ENCODE measurements around the gene CCL7. TPM values are rescaled to one million over a fixed set of nuclear protein-coding genes. Genes with fewer than 3 reads are reported as not detected.

The CCL7 gene
- total and polyA plus RNA-seq, 10 donors = not detected

DNA sequence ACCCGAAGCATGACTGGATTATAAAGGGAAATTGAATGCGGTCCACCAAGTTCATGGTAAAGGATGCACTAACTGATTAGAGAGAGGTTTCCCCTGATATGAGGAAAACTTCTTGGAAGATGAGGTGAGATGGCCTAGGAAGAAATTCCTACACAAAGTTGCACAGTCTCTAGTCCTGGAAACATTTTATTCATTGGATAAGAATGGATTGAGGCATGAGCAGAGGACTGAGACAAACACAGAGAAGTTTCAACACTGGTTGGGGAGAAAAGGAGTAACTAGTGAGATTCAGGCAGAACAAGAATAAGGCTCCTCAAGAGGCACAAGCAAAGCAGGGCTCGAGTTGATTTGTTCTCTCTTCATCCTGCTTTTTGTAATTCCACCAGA is 16.9 kb upstream of the CCL7 start:
- Histone ChIP-seq H3K36me3 (no peaks in the 10 kb centered on the region), H3K4me1 (peaks cover 28 to 75% (median 52%) of the 10 kb centered on the region in 6 donors), H3K9me3 (no peaks in the 10 kb centered on the region), H3K4me3 (no peak overlapping the region), H3K27ac (peak overlapping the region in 7 of 8 donors; percentile 36 to 74 (median 58)), H3K27me3 (replicated peaks in 1 of 7) (peaks cover 0 to 56% (median 0%) of the 10 kb centered on the region in 7 donors)
- WGBS, 5 donors = 52 to 81% (median 69%) methylated on average over 3 of the region's 3 CpGs
- no peak for DNase-seq
- intact Hi-C loops (cut with DNase I; ENCODE audit: low total_unique reads) = no loop called here
- TF ChIP-seq POLR2AphosphoS5 (IDR thresholded peaks at IDR 0.05) (no peak), POLR2A (IDR thresholded peaks at IDR 0.05) (no peak)
- TF ChIP-seq, protein P1, sequence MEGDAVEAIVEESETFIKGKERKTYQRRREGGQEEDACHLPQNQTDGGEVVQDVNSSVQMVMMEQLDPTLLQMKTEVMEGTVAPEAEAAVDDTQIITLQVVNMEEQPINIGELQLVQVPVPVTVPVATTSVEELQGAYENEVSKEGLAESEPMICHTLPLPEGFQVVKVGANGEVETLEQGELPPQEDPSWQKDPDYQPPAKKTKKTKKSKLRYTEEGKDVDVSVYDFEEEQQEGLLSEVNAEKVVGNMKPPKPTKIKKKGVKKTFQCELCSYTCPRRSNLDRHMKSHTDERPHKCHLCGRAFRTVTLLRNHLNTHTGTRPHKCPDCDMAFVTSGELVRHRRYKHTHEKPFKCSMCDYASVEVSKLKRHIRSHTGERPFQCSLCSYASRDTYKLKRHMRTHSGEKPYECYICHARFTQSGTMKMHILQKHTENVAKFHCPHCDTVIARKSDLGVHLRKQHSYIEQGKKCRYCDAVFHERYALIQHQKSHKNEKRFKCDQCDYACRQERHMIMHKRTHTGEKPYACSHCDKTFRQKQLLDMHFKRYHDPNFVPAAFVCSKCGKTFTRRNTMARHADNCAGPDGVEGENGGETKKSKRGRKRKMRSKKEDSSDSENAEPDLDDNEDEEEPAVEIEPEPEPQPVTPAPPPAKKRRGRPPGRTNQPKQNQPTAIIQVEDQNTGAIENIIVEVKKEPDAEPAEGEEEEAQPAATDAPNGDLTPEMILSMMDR (IDR thresholded peaks at IDR 0.05 in 8 of 11, conservative IDR thresholded peaks at IDR 0.05 in 3 of 11) = no peak

DNA sequence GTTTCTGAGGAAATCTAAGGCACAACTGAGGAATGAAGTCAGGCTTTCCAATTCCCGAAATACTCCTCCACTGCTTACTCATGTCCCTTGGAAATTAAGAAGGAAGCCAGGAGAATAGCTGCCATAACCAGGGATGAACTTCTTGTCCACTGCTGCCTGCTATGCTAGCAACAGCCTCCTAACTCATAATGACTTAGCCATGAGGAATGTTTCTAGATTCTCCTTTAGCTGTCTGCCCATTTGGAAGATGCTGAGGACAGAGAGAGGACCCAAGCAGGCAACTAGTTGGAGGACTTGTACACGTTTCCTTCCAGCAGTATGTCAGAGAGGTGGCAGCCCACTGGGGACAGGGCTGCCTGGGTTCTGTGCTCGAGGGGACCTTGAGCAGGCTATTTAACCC is 15.9 kb upstream of the CCL7 start:
- H3K36me3 ChIP-seq = no peaks in the 10 kb centered on the region
- H3K4me3 ChIP-seq = no peak overlapping the region
- H3K9me3 ChIP-seq = no peaks in the 10 kb centered on the region
- no peak for DNase-seq
- peak overlapping the region in 7 of 8 donors; percentile 17 to 74 (median 58) for H3K27ac ChIP-seq
- WGBS, 5 donors = 51 to 66% (median 60%) methylated on average over 3 of the region's 3 CpGs
- intact Hi-C loops (cut with DNase I; ENCODE audit: low total_unique reads) = no loop called here
- H3K4me1 ChIP-seq = peaks cover 23 to 71% (median 47%) of the 10 kb centered on the region in 6 donors
- TF ChIP-seq POLR2AphosphoS5 (IDR thresholded peaks at IDR 0.05) (peak in 1 of 3 donors; percentile 26), POLR2A (IDR thresholded peaks at IDR 0.05) (no peak)
- H3K27me3 ChIP-seq (replicated peaks in 1 of 7) = peaks cover 0 to 56% (median 0%) of the 10 kb centered on the region in 7 donors

DNA sequence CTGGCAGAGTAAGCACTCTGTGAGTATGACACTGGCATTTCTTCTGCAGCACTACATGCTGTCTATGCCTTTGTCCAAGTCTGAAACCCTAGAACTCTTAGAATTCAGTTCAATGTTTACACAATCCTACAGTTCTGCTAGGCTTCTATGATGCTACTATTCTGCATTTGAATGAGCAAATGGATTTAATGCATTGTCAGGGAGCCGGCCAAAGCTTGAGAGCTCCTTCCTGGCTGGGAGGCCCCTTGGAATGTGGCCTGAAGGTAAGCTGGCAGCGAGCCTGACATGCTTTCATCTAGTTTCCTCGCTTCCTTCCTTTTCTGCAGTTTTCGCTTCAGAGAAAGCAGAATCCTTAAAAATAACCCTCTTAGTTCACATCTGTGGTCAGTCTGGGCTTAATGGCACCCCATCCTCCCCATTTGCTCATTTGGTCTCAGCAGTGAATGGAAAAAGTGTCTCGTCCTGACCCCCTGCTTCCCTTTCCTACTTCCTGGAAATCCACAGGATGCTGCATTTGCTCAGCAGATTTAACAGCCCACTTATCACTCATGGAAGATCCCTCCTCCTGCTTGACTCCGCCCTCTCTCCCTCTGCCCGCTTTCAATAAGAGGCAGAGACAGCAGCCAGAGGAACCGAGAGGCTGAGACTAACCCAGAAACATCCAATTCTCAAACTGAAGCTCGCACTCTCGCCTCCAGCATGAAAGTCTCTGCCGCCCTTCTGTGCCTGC is 15.2 kb upstream of the CCL7 start, which contains the start of gene CCL2:
CCL2 (plus strand) TSS at position 635 of the 730 bp plus-strand sequence; CDS start at position 700, 65 bp downstream.
- Histone ChIP-seq H3K27me3 (replicated peaks in 1 of 7) (peaks cover 0 to 56% (median 0%) of the 10 kb centered on the region in 7 donors), H3K4me3 (peak within 1 kb of the TSS in 3 of 8 donors; percentile 26 to 48 (median 33)), H3K36me3 (no peaks in the 10 kb centered on the region), H3K27ac (peak within 1 kb of the TSS in 7 of 8 donors; percentile 17 to 74 (median 58)), H3K4me1 (peaks cover 18 to 66% (median 43%) of the 10 kb centered on the region in 6 donors), H3K9me3 (no peaks in the 10 kb centered on the region)
- no peak for DNase-seq
- intact Hi-C loops (cut with DNase I; ENCODE audit: low total_unique reads) = no loop called here
- 4 to 13% (median 7%) methylated on average over 11 of the region's 11 CpGs for WGBS, 5 donors
- TF ChIP-seq, protein P1 (IDR thresholded peaks at IDR 0.05 in 8 of 11, conservative IDR thresholded peaks at IDR 0.05 in 3 of 11) = no peak
- TF ChIP-seq POLR2AphosphoS5 (IDR thresholded peaks at IDR 0.05) (peak in 2 of 3 donors; percentile 56 to 60), POLR2A (IDR thresholded peaks at IDR 0.05) (no peak)

DNA sequence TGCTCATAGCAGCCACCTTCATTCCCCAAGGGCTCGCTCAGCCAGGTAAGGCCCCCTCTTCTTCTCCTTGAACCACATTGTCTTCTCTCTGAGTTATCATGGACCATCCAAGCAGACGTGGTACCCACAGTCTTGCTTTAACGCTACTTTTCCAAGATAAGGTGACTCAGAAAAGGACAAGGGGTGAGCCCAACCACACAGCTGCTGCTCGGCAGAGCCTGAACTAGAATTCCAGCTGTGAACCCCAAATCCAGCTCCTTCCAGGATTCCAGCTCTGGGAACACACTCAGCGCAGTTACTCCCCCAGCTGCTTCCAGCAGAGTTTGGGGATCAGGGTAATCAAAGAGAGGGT is 14.7 kb upstream of the CCL7 start:
- peaks cover 18 to 61% (median 42%) of the 10 kb centered on the region in 6 donors for H3K4me1 ChIP-seq
- intact Hi-C loops (cut with DNase I; ENCODE audit: low total_unique reads) = no loop called here

More for the DNA sequence above, 14.7 kb upstream of the CCL7 start:
- Histone ChIP-seq H3K27me3 (replicated peaks in 1 of 7) (peaks cover 0 to 56% (median 0%) of the 10 kb centered on the region in 7 donors), H3K4me3 (peak overlapping the region in 3 of 8 donors; percentile 26 to 48 (median 33)), H3K27ac (peak overlapping the region in 7 of 8 donors; percentile 17 to 74 (median 58)), H3K36me3 (no peaks in the 10 kb centered on the region), H3K9me3 (no peaks in the 10 kb centered on the region)
- no peak for DNase-seq
- TF ChIP-seq, protein P1 (IDR thresholded peaks at IDR 0.05 in 8 of 11, conservative IDR thresholded peaks at IDR 0.05 in 3 of 11) = no peak
- TF ChIP-seq POLR2A (IDR thresholded peaks at IDR 0.05) = no peak
- no peak for TF ChIP-seq POLR2AphosphoS5 (IDR thresholded peaks at IDR 0.05)
- 28 to 50% (median 38%) methylated on average over 5 of the region's 5 CpGs for WGBS, 5 donors
